Left colon (tissue), 2 donors: ENCODE measurements around the gene SLC5A10. TPM values are rescaled to one million over a fixed set of nuclear protein-coding genes. Genes with fewer than 3 reads are reported as not detected.

ENCODE experiments used
- ATAC-seq: fragments of 200-7000 bp; cut with Tn5 transposase; one replicate; pipeline ENCODE4 v1.9.1; 2020; ENCODE audit warnings: mild to moderate bottlenecking, moderate library complexity
- DNase-seq, 2 donors: peaks; one replicate each; pipeline ENCODE4 v3.0.0-alpha.2; 2020
- intact Hi-C, 2 donors: fragments of 100-400 bp; cut with DNase I in 1 of 2; cut with micrococcal nuclease in 1 of 2; formaldehyde crosslinking; loops; one replicate each; pipeline versions ENCODE4 v1.11.2 to v1.14.0; 2022; cut with DNase I, micrococcal nuclease
- total RNA-seq, 2 donors: library from RNA; stranded (reverse); fragmentation: NEBNext Ultra II Directional; extraction: Animal tissue kit (Norgen Biotek cat#: 25700); gene quantifications; one replicate each; pipeline ENCODE4 v1.2.1, GENCODE V29; 2021
- donor health status: DM: no; HTN: no; CAD: no.
- donor health status: DM: yes; HTN: yes; CAD: no.

Gene SLC5A10
- total RNA-seq, 2 donors from 2014 or later = 0.31 TPM; not detected in 1

- intact Hi-C loops = no loop called here
- DNase-seq (no peak), ATAC-seq (no peak)
Measured at GRCh38 chr17:18977646-18978045, 25.7 kb downstream of the SLC5A10 start.

GRCh38 chr17:18978050-18978449, 26.1 kb downstream of the SLC5A10 start:
- DNase-seq (no peak), ATAC-seq (no peak)
- intact Hi-C loops = no loop called here

DNA sequence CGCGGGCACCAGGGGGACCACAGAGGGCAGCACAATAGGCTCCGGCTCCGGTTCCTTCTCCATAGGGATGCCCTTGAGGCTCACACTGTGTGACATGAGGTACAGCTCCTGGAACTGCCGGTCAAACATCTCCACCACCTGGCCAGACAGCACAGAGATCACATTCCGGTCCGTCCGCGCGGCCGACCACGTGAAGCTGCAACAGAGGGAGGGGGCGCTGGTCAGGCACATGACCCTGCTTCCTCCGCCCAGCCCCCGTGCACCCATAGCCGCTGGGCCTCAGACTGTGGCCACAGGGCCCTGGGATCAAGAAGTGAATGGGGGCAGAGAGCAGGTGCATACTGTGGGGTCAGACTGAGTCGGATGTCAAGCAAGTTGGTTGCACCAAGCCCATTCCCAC, 26.7 kb downstream of the SLC5A10 start:
- DNase-seq (no peak), ATAC-seq (no peak)
- intact Hi-C loops = no loop called here

- intact Hi-C loops = no loop called here
- DNase-seq = no peak
- no peak for ATAC-seq
Measured at GRCh38 chr17:18980682-18981334, 28.8 kb downstream of the SLC5A10 start.

DNA sequence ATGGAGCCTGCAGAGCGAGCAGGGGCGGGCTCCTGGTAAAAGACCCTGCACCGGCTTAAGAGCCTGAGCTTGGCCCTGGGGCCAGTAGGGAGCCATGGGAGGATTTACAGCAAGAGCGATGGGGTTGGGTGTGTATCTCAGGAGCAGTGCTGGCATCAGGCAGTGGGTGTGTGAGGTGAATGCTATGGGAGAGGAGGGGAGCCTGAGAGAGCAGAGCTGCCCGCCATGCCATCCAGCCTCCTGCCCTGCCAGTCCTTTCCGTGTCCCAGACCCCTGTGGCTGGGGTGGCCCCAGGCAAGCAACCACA, 29.3 kb downstream of the SLC5A10 start:
- DNase-seq (peak in 1 of 2 donors; percentile 51), ATAC-seq (peak; percentile 46)
- intact Hi-C loops = no loop called here

DNA sequence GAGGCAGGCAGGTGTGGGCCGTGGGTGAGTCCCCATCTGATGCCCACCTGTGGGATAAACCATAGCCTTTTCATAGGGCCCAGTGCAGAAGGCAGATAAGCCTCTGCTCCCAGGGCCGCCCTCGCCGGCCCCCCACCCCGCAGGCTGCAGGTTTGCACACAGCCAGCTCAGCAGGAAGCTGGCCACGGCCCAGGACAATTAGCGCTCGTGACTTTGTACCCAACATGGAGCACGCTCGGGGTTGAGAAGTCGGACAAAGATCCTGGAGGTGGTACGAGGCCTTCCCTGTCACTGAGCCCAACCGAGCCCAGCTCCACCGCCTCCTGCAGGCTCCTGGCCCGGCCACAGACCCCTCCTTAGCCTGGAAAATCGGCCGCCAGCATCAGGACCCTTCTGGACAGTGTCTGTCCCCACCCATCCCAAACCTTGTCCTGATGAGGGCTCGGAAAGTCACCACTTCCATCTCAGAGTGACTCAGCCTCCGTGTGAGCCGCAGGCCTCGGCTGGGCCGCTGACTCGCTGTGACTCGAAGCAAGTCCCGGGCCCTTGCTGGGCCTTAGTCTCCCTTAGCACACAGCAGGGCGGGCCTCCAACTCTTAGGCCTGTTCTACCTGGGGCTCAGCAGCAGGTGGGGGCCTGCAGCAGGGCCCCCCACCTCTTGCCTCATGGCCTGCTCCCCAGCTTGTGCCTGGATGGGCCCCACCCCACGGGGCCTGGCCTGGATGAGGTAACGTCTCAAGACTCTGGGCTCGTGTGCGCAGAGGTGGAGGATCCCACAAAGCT, 29.9 kb downstream of the SLC5A10 start:
- peak; percentile 83 for ATAC-seq
- intact Hi-C loops = no loop called here
- peak; percentile 94 for DNase-seq

DNA sequence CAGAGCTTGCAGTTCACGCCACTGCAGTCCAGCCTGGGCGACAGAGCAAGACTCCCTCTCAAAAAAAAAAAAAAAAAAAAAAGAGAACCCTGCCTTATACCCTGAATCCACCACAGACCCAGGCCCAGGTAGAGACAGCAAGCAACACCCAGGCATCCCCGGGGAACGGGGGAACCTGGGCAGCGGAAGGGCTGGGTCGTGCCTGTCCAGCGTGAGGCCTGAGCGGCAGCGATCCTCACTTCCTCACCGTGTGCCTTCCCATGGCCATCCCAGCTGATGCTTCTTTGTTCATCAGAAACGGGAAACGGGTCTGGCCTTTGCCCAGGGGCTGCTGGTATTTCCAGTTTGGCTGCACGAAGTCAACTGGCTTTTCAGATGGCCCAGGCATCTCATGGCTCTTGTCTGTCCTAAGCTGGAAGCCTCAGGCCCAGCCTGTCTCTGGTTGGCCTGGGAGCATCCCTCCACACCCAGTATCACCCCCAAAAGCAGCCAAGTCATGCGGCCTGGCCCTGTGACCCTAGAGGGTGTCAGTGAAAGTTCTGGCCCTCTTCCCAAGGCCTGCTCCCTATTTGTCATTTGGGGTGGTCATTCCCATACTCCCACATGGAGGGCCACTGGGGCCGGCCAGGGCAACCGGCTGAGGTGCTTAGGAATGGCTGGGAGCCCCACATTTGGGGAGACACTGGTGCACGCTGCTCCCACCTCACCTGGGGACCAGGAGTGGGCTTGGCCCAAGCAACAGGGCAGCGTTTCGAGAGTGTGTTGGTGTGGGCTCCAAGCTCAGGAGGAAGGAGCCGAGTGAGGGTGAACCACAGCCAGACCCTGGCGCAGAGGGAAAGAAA, 32.5 kb downstream of the SLC5A10 start:
- DNase-seq = no peak

GRCh38 chr17:18985475-18985874, 33.5 kb downstream of the SLC5A10 start:
- intact Hi-C loops = no loop called here
- peak; percentile 1 for ATAC-seq
- DNase-seq = no peak

More for the DNA sequence above, 32.5 kb downstream of the SLC5A10 start:
- intact Hi-C loops = no loop called here
- no peak for ATAC-seq

- no peak for ATAC-seq
- intact Hi-C loops = no loop called here
- no peak for DNase-seq
Measured at GRCh38 chr17:18986541-18987229, 34.7 kb downstream of the SLC5A10 start.

- intact Hi-C loops = no loop called here
- DNase-seq (no peak), ATAC-seq (no peak)
Measured at GRCh38 chr17:18987230-18987610, 35.3 kb downstream of the SLC5A10 start.

DNA sequence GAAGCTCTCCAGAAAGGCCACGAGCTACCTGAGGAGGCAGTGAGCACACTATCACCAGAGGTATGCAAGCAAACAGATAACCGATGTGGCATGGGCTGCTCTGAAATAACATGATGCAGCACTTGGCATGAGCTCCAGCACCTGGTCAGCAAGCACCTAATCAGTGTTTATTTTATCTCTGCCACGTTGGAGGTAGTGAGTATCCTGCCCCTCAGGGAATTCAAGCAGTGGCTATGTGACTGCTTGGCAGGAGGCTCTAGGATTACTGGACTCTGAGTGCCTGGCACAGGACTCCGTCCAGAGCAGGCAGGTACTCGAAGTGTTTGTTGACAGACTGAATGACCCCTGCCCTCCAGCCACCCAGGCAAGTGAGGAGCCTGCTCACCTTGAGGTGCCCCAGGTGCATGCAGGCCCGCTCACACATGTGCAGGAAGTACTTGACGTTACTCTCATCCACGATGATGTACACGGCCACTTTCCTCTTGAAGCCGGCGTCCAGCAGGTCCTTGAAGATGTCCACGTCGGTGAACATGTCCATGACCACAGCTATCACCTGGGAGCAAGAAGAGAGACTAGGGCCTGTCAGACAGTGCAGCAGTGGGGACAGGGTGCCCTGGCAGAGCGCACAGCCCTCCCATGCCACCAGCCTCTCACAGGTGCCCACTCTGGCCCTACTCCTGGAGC, 36.0 kb downstream of the SLC5A10 start:
- ATAC-seq = no peak
- no peak for DNase-seq

DNA sequence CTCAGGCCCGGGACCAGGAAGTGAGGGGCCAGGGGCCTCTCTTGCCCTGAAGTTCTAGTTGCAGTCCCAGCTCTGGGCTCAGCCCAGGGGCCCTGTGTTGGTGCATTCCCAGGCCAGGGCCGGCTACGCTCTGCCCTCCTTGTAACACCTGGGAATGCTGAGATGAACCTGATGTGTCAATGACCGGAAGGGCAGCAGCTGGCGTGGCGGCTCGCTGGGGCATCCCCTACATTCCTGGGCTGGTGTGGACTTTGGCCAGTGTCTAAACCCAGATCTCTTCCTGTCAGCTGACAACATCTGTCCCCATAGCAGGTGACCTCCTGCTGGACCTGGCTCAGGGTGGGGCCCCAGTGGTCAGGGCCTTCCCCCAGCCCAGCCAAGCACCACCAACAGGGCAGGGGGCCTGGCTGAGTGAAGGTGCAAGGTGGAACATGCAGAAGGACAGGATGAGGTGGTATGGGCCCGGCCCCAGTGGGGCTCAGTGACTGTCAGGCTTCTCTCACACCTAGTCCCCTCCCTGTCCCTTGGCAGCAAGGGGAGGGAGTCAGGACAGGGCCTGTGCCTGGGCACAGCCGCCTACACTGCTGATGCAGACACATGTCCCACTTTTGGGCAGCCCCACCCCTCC, 36.7 kb downstream of the SLC5A10 start:
- peak; percentile 88 for ATAC-seq
- DNase-seq = peak; percentile 81 to 88
- intact Hi-C loops = no loop called here

More for the DNA sequence above, 36.0 kb downstream of the SLC5A10 start:
- intact Hi-C loops = no loop called here

DNA sequence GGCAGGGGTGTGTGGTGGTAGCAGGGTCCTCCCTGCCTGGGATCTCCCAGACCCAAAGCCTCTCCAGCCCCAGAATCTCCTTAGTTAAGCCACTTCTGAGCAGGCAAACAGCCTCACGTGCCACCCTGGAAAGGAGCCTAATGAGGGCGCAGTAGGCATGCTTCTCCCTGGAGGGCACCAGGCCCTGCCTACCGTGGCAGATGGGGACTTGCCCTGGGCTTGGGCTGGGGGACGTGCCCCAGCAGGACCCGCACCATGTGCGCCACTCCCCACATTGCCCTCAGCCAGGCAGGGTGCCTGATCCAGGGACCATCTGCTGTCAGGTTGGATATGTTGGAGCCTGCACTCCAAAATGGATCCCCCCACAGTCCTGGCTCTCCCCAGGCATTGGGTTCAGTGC, 38.4 kb downstream of the SLC5A10 start:
- ATAC-seq (no peak), DNase-seq (no peak)
- intact Hi-C loops = no loop called here

DNA sequence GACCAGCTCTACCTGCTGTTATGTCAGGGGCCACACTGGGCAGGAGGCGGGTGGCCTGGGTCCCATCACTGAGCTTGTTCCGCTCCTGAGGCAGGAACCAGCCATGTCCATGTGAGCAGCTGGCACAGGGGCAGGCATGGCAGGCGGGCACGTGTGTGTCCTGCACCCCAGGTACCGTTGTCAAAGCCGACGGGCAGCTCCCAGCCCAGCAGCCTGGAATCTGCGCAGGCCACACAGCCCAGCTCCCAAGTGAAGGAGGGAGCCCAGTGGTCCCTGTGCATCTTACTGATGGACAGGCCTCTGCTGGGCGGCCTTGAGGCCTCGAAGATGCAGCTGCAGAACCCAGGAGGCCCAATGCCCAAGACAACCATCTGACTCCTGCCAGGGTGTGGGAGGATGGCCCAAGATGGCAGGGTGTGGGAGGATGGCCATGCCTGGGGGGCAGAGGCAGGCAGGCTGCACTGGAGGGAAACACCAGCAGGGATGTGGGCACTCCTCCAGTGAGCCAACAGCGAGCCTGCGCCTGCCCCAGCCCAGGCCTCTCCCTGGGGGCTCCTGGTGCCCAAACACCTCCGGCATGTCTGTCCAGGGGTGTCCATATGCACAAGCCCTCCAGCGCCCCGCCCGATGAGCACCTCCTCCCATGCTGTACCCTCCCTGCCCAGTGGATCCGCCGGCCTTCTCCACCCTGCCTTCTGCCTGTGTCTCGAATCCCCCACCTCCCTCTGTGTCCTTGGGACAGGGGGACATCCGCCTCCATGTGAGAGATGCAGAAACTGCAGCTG, 39.8 kb downstream of the SLC5A10 start:
- no peak for DNase-seq
- intact Hi-C loops = no loop called here
- ATAC-seq = no peak

- ATAC-seq (no peak), DNase-seq (no peak)
- intact Hi-C loops = no loop called here
Measured at GRCh38 chr17:18992454-18993130, 40.6 kb downstream of the SLC5A10 start.

GRCh38 chr17:18993905-18994526, 42.1 kb downstream of the SLC5A10 start:
- ATAC-seq (peak; percentile 15), DNase-seq (no peak)
- intact Hi-C loops = no loop called here

GRCh38 chr17:18994631-18995030, 42.7 kb downstream of the SLC5A10 start:
- ATAC-seq (no peak), DNase-seq (no peak)
- intact Hi-C loops = no loop called here
